Neural crest cell (in vitro differentiated cells): Measurements from ENCODE around the gene DYNC1I1. TPM values are rescaled to one million over a fixed set of nuclear protein-coding genes. Genes with fewer than 3 reads are reported as not detected.

Experiments used
- DNase-seq: peaks from one replicate; pipeline ENCODE4 v3.0.0; 2021; ENCODE audit warnings: low read depth, mixed read lengths, low spot score
- H3K27ac Mint-ChIP-seq: one replicate; pipeline ENCODE4 v1.8.0; 2021; ENCODE audit warnings: mild to moderate bottlenecking, mixed read lengths; ENCODE audit not compliant: unreplicated experiment
- H3K27me3 Mint-ChIP-seq: 2 replicates; pipeline ENCODE4 v1.8.0; 2021; ENCODE audit warnings: low read depth, mild to moderate bottlenecking, mixed read lengths
- H3K36me3 Mint-ChIP-seq: 2 replicates; pipeline ENCODE4 v1.8.0; 2021; ENCODE audit warnings: low read depth, mild to moderate bottlenecking, mixed read lengths
- H3K4me1 Mint-ChIP-seq: 2 replicates; pipeline ENCODE4 v1.8.0; 2021; ENCODE audit warnings: mixed read lengths
- H3K4me3 Mint-ChIP-seq: one replicate; pipeline ENCODE4 v1.8.0; 2021; ENCODE audit warnings: mild to moderate bottlenecking, mixed read lengths
- H3K9me3 Mint-ChIP-seq: 2 replicates; pipeline ENCODE4 v1.8.0; 2021; ENCODE audit warnings: mixed read lengths
- CTCF ChIP-seq: fragments of 200-600 bp; sonication (generic); conservative IDR thresholded peaks from 2 replicates; pipeline ENCODE4 v1.5.0; 2021; ENCODE audit warnings: antibody characterized with exemption, mild to moderate bottlenecking
- total RNA-seq: library from RNA; stranded (reverse); gene quantifications from 2 replicates; pipeline ENCODE4 v1.2.1, GENCODE V29; 2021

DYNC1I1 gene
- total RNA-seq, 1 donor from 2014 or later = 0.79 TPM

DNA sequence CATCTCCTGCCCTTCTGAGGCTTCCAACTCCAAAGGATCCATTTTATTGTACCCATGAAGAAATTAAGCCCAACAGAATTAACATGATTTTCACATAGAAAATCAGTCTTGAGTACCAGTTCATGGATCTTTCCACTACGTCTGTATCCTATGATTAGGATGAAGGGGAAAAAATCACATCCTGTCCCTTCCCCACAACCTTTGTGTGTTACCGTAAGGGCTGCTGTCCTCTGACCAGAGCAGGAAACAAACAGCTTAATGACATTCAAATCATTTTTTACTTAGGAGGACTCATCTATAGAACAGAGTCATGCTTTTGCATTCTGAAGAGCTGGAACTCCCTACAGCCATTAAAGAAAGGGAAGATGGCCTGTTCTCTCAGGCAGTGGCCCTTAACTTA is 241.5 kb downstream of the DYNC1I1 start:
- Mint-ChIP-seq H3K27me3 (peaks cover 4% of the 10 kb centered on the region), H3K4me3 (no peak overlapping the region), H3K4me1 (no peaks in the 10 kb centered on the region), H3K9me3 (no peaks in the 10 kb centered on the region), H3K36me3 (no peaks in the 10 kb centered on the region), H3K27ac (no peak overlapping the region)
- DNase-seq = no peak
- TF ChIP-seq CTCF = no peak

DNA sequence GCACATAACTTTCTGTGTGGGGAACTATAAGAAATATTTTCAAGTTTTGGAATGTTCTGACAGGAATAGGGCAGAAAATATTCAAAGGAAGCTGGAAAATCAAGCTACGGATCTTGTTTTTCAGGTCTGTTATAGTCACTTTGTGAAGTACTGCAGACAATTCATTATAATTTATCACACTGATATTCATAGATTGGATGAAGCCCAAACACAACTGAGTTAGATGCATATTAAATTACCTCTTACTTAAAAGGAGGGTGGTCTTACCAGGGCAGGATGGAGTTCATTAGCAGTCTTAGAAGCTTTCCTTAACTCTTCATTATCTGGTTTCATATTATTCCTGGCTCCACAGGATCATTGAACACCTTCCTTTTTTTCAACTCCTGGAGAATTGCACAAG is 242.3 kb downstream of the DYNC1I1 start:
- no peak for DNase-seq

DNA sequence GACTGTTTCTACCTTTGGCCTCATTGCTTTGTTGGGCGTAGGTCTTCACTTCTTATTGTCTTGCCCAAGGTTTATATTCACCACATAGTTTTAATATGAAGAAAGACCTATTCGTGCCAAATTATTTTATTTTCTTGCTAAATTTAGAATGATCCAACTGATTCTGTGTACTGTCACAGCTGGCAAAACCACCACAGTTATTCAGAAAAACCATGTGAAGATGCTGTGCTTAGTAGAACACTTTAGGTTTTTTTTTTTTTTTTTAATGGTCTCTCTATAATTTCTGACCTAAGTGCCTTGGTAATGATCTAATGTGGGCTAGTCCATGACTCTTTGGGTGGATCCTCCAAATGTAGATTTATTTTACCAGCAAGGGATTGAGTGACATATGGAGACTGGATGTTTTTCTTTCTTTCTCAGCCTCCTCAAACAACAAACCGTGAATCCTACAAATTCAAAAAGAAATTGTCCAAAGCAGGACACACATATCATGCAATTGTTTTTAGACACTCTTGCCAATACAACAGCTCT is 243.8 kb downstream of the DYNC1I1 start:
- TF ChIP-seq CTCF = no peak
- no peaks in the 10 kb centered on the region for H3K36me3 Mint-ChIP-seq
- DNase-seq = no peak
- H3K27ac Mint-ChIP-seq = no peak overlapping the region
- H3K4me3 Mint-ChIP-seq = no peak overlapping the region
- no peaks in the 10 kb centered on the region for H3K4me1 Mint-ChIP-seq
- peaks cover 3% of the 10 kb centered on the region for H3K9me3 Mint-ChIP-seq
- no peaks in the 10 kb centered on the region for H3K27me3 Mint-ChIP-seq

More for the DNA sequence above, 242.3 kb downstream of the DYNC1I1 start:
- Mint-ChIP-seq H3K27ac (no peak overlapping the region), H3K9me3 (no peaks in the 10 kb centered on the region), H3K4me1 (no peaks in the 10 kb centered on the region), H3K27me3 (peaks cover 4% of the 10 kb centered on the region), H3K36me3 (no peaks in the 10 kb centered on the region), H3K4me3 (no peak overlapping the region)
- no peak for TF ChIP-seq CTCF

DNA sequence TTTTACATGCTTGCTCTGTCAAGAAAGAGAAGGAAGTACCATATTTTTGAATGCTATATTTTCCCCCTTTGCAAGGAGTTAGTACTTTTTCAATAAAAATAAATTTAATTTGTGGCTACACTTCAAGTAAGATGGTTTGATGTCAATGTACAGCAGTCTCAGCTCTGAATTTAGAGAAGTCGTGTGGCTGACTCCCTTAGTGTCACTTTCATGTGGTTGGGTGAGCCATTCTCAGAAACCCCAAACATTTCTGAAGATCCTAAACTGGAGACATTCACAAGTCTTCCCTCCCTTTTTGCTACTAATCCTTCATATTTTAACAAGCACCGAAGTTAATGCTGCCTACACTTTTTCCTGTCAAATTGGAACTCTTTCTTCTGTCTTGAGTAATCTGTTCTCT is 244.4 kb downstream of the DYNC1I1 start:
- no peak for TF ChIP-seq CTCF
- Mint-ChIP-seq H3K36me3 (no peaks in the 10 kb centered on the region), H3K9me3 (peaks cover 3% of the 10 kb centered on the region), H3K4me3 (no peak overlapping the region), H3K27ac (no peak overlapping the region), H3K27me3 (no peaks in the 10 kb centered on the region), H3K4me1 (no peaks in the 10 kb centered on the region)
- no peak for DNase-seq

DNA sequence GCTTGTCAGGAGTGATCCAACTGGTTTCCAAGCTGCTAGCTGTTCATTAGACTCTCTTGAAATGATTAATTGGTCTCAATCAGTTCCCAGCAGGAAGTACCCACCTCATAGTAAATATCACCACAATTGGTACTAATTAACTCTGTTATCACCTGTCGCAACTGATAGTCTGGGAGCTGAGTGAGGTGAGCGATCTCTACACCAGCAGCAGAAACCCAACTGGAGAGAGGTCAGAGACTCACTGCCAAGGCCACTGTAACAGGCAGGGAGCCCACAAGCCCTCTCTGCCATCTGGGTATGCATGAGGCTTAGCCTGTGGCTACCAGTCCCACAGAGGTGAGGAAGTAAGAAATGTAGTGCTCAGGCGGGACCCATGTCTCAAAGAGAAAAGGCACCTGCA is 245.5 kb downstream of the DYNC1I1 start:
- no peak overlapping the region for H3K4me3 Mint-ChIP-seq
- H3K27ac Mint-ChIP-seq = no peak overlapping the region
- DNase-seq = no peak
- no peaks in the 10 kb centered on the region for H3K27me3 Mint-ChIP-seq
- no peak for TF ChIP-seq CTCF
- H3K9me3 Mint-ChIP-seq = peaks cover 3% of the 10 kb centered on the region
- no peaks in the 10 kb centered on the region for H3K4me1 Mint-ChIP-seq
- H3K36me3 Mint-ChIP-seq = no peaks in the 10 kb centered on the region

GRCh38 chr7:96021568-96021967 is 249.2 kb downstream of the DYNC1I1 start:
- DNase-seq = no peak
- no peaks in the 10 kb centered on the region for H3K36me3 Mint-ChIP-seq
- no peak overlapping the region for H3K27ac Mint-ChIP-seq
- no peak for TF ChIP-seq CTCF
- no peaks in the 10 kb centered on the region for H3K4me1 Mint-ChIP-seq
- no peaks in the 10 kb centered on the region for H3K27me3 Mint-ChIP-seq
- no peak overlapping the region for H3K4me3 Mint-ChIP-seq
- peaks cover 3% of the 10 kb centered on the region for H3K9me3 Mint-ChIP-seq
